ENCODE data around the gene RORB. TPM values are rescaled to one million over a fixed set of nuclear protein-coding genes. Genes with fewer than 3 reads are reported as not detected.
A peak's percentile ranks its signal among the peaks of the same experiment; 100 is the strongest.

RORB gene
- 3.4 TPM for total RNA-seq
- long read RNA-seq, partial matches to known transcripts, result 3 of 6 reads
- long read RNA-seq, other reads (novel, unspliced or antisense), result 3 of 6 reads

DNA sequence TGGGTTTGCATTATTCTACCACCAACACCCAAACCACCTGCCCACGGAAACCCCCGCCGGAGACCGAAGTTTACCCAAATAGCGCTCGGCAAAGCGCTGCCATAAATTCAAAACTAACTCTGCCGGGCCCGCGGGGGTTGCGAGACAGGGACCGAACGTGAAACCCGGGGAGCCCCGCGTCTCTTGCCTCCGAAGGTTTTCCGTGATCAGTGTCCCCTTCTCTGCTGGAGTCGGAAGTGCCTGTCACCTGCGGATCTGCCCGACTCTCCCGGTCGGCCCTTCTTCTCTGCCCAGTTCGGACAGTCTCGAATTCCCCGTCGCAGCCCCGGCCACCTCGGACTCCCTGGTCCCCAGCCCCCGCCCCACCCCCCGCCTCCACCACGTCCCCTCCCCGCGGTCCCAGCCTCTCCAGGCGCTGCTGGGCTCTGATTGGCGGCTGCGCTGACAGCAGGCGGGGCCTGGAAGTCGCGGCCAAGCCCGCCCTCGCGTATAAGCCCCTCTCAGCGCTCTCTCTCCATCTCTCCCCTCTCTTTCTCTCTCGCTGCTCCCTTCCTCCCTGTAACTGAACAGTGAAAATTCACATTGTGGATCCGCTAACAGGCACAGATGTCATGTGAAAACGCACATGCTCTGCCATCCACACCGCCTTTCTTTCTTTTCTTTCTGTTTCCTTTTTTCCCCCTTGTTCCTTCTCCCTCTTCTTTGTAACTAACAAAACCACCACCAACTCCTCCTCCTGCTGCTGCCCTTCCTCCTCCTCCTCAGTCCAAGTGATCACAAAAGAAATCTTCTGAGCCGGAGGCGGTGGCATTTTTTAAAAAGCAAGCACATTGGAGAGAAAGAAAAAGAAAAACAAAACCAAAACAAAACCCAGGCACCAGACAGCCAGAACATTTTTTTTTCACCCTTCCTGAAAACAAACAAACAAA, at the start of gene RORB:
TSS of gene RORB (plus strand) at position 517 of the 929 bp plus-strand sequence. CDS start 642 bp downstream, outside the sequence.
- no peaks in the 10 kb centered on the region for H3K9me3 ChIP-seq
- ATAC-seq (peak; percentile 86 to 92), DNase-seq (peak; percentile 66)
- peaks cover 34% of the 10 kb centered on the region for H3K4me1 ChIP-seq
- no peak within 1 kb of the TSS for H3K27ac ChIP-seq
- no peaks in the 10 kb centered on the region for H3K36me3 ChIP-seq
- H3K27me3 ChIP-seq (ENCODE audit: low read depth), result peaks cover 55% of the 10 kb centered on the region
- intact Hi-C loops (cut with DNase I), result no loop called here
- H3K4me3 ChIP-seq, result peak within 1 kb of the TSS; percentile 64
- TF ChIP-seq, protein P1, sequence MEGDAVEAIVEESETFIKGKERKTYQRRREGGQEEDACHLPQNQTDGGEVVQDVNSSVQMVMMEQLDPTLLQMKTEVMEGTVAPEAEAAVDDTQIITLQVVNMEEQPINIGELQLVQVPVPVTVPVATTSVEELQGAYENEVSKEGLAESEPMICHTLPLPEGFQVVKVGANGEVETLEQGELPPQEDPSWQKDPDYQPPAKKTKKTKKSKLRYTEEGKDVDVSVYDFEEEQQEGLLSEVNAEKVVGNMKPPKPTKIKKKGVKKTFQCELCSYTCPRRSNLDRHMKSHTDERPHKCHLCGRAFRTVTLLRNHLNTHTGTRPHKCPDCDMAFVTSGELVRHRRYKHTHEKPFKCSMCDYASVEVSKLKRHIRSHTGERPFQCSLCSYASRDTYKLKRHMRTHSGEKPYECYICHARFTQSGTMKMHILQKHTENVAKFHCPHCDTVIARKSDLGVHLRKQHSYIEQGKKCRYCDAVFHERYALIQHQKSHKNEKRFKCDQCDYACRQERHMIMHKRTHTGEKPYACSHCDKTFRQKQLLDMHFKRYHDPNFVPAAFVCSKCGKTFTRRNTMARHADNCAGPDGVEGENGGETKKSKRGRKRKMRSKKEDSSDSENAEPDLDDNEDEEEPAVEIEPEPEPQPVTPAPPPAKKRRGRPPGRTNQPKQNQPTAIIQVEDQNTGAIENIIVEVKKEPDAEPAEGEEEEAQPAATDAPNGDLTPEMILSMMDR (IDR thresholded peaks at IDR 0.05), result no peak

GRCh38 chr9:74447451-74448193, 49.5 kb upstream of the RORB start:
- TF ChIP-seq, protein P1 (IDR thresholded peaks at IDR 0.05), result no peak
- ATAC-seq (peak; percentile 88 to 89), DNase-seq (no peak)
- no peaks in the 10 kb centered on the region for H3K27me3 ChIP-seq (ENCODE audit: low read depth)
- H3K36me3 ChIP-seq, result no peaks in the 10 kb centered on the region
- no peaks in the 10 kb centered on the region for H3K9me3 ChIP-seq
- no peak overlapping the region for H3K27ac ChIP-seq
- no peak overlapping the region for H3K4me3 ChIP-seq
- intact Hi-C loops (cut with DNase I), result no loop called here
- H3K4me1 ChIP-seq, result no peaks in the 10 kb centered on the region

- intact Hi-C loops (cut with DNase I), result no loop called here
- TF ChIP-seq, protein P1 (IDR thresholded peaks at IDR 0.05), result no peak
- H3K36me3 ChIP-seq, result no peaks in the 10 kb centered on the region
- no peaks in the 10 kb centered on the region for H3K9me3 ChIP-seq
- no peaks in the 10 kb centered on the region for H3K27me3 ChIP-seq (ENCODE audit: low read depth)
- H3K4me1 ChIP-seq, result no peaks in the 10 kb centered on the region
- DNase-seq (no peak), ATAC-seq (peak; percentile 42 to 71)
- no peak overlapping the region for H3K27ac ChIP-seq
- H3K4me3 ChIP-seq, result no peak overlapping the region
These were observed 48.1 kb upstream of the RORB start for GRCh38 chr9:74449060-74449459.

- Histone ChIP-seq H3K27me3 (ENCODE audit: low read depth) (no peaks in the 10 kb centered on the region), H3K4me3 (no peak overlapping the region), H3K9me3 (no peaks in the 10 kb centered on the region), H3K27ac (no peak overlapping the region), H3K36me3 (no peaks in the 10 kb centered on the region), H3K4me1 (no peaks in the 10 kb centered on the region)
- intact Hi-C loops (cut with DNase I), result no loop called here
- TF ChIP-seq, protein P1 (IDR thresholded peaks at IDR 0.05), result no peak
- ATAC-seq (no peak), DNase-seq (no peak)
These were observed 38.3 kb upstream of the RORB start for GRCh38 chr9:74458832-74459231.

GRCh38 chr9:74463825-74464224, 33.3 kb upstream of the RORB start:
- Histone ChIP-seq H3K36me3 (no peaks in the 10 kb centered on the region), H3K4me1 (no peaks in the 10 kb centered on the region), H3K9me3 (no peaks in the 10 kb centered on the region), H3K27me3 (ENCODE audit: low read depth) (no peaks in the 10 kb centered on the region), H3K27ac (no peak overlapping the region), H3K4me3 (no peak overlapping the region)
- intact Hi-C loops (cut with DNase I), result no loop called here
- TF ChIP-seq, protein P1 (IDR thresholded peaks at IDR 0.05), result no peak
- DNase-seq (no peak), ATAC-seq (peak; percentile 75 to 80)
